Gastrocnemius medialis (tissue), 4 donors: ENCODE data around the gene TMEM59L.

Experiments
- POLR2A ChIP-seq, 2 donors: fragments of 450-650 bp; IDR thresholded peaks; one replicate each; pipeline ENCODE4 v1.6.1; 2017; ENCODE audit warnings: antibody characterized with exemption in 2 of 2, mild to moderate bottlenecking in 2 of 2, moderate library complexity in 2 of 2
- TF ChIP-seq, protein P1 (sequence below), 5 experiments: fragments of 450-650 bp in 3 of 5; fragments of 200-600 bp in 2 of 5; sonication (generic) in 2 of 5; IDR thresholded peaks in 4 of 5; conservative IDR thresholded peaks in 1 of 5; 1 replicate in 4 of 5; 2 replicates in 1 of 5; pipeline ENCODE4 v1.5.1; 2016 to 2019; ENCODE audit warnings: antibody characterized with exemption in 5 of 5, mild to moderate bottlenecking in 3 of 5, moderate library complexity in 3 of 5

DNA sequence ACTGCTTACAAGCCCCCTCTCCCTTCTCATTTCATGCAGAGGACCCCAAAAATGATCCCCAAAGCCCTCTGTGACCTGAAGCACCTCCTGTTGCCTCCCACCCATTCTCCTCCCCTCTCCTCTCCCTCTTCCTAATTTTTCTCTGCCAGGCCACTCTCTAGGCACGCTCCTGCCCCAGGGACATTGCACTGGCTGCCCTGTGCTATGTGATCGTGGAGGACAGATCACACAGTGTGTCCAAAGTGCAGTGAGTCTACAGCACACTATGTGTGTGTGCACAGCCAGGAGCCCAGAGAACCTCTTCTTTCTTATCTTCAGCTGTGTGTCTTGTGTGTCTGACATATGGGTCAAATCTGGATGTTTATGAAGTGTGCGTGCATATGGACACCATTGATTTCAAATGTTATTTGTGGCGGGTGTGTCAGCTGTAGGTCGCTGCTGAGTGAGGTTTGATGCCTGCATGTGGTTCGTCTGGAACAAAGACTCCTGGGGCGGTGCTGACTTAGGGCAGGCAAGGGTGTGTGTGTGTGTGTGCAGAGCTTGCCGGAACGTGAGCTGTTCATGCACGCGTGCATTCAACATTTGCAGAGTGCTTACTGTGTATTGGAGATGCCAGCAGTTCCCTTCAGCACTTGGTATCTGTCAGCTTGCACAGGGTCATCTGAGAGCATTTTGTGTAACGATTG, 22.1 kb downstream of the TMEM59L start:
- TF ChIP-seq, protein P1, sequence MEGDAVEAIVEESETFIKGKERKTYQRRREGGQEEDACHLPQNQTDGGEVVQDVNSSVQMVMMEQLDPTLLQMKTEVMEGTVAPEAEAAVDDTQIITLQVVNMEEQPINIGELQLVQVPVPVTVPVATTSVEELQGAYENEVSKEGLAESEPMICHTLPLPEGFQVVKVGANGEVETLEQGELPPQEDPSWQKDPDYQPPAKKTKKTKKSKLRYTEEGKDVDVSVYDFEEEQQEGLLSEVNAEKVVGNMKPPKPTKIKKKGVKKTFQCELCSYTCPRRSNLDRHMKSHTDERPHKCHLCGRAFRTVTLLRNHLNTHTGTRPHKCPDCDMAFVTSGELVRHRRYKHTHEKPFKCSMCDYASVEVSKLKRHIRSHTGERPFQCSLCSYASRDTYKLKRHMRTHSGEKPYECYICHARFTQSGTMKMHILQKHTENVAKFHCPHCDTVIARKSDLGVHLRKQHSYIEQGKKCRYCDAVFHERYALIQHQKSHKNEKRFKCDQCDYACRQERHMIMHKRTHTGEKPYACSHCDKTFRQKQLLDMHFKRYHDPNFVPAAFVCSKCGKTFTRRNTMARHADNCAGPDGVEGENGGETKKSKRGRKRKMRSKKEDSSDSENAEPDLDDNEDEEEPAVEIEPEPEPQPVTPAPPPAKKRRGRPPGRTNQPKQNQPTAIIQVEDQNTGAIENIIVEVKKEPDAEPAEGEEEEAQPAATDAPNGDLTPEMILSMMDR (IDR thresholded peaks at IDR 0.05 in 4 of 5, conservative IDR thresholded peaks at IDR 0.05 in 1 of 5), result no peak
- TF ChIP-seq POLR2A (IDR thresholded peaks at IDR 0.05), result no peak
